Activated CD8-positive, alpha-beta memory T cell treated with anti-CD3 and anti-CD28 coated beads, Interleukin-2, amount 50 U/mL, for 1 hour (primary cell): ENCODE measurements around the gene CMTM8.

Source experiments
- DNase-seq: peaks from one replicate; pipeline ENCODE4 v3.0.0-alpha.2; 2020; ENCODE audit errors: extremely low read depth

Gene CMTM8

DNA sequence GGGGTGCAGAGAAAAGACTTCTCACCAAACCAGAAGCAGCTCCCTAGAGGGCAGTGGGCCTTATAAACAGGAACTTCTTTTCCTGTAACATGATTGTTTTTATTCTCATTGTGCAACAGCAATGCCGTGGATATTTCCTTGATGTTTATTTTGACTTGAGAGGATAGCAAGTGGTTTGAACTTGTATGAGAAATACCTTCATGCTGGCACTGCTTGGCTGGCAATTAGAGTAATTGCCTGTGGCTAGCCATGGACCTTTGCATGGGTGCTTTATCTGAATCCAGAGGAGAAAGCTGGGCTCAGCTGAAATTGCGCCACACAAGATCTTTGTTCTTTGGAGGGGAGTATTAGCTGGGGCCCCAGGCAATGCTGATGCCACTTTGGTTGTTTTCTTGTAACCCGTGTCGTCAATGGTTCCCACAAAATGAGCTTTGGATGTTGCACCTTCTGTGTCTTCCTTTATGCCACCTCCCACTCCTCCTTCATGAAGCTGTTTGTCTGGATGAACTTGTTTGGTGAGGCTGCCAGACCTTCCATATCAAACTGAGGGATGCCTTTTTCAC is 37.9 kb downstream of the CMTM8 start:
- no peak for DNase-seq

DNA sequence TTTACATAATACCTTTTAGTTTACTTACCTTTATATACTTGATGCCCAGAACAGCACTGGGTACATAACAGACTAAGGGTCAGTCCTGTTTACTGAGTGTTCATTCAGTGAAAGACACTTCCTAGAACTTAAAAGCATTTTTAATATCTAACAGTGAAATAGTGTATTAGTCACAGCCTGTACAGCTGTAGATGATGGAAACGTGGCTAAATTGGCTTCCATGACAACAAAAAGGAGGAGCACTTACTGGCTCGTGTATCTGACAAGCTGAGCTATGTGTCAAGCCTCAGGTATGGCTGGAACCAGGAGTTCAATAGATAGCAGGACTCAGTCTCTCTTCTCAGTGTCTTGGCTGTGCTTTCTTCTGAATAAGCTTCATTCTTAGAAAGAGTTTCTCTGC is 40.2 kb downstream of the CMTM8 start:
- no peak for DNase-seq

- no peak for DNase-seq
These were observed 41.9 kb downstream of the CMTM8 start for GRCh38 chr3:32280262-32280910.

GRCh38 chr3:32281570-32282106 is 43.2 kb downstream of the CMTM8 start:
- DNase-seq: no peak

- no peak for DNase-seq
These were observed 44.2 kb downstream of the CMTM8 start for GRCh38 chr3:32282578-32283154.

DNA sequence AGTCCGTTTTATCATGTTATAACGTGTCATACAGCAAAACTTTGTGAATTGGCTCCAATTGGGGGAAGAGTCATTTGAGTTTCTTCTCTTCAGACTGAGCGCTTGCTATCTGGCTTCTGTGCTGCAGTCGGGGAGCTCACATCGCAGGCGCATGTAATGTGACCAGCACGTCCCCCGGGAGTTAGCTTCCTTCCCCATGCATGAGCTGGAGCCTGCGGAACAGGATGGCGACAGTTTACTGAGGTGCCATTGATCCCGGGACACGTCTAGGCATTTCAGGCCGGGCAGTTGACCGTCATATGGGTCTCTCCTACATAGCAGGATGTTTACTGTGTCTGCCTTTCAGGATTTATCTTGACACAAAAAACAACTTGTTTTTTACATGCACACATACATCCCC is 44.8 kb downstream of the CMTM8 start:
- no peak for DNase-seq

GRCh38 chr3:32284443-32285212 is 46.1 kb downstream of the CMTM8 start:
- DNase-seq: no peak

DNA sequence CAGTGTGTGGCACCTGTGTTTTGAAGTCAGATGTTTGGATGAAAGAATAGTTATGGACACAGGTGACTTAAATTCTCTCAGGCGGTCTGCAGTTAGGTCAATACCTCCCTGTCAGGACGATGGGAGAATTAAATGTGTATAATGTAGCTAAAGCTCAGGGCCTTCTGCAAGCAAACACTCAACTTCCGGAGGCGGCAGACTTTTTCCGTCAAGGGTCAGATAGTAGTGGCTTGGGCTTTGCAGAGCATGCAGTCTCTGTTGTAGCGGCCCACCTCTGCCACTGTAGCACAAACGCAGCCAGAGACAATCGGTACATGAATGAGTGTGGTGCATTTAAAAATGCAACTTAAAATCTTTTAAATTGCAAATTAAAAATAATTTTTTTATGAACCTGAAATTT is 47.4 kb downstream of the CMTM8 start:
- DNase-seq: no peak

- no peak for DNase-seq
These were observed 50.3 kb downstream of the CMTM8 start for GRCh38 chr3:32288819-32289218.

GRCh38 chr3:32290619-32291018 is 52.1 kb downstream of the CMTM8 start:
- no peak for DNase-seq

DNA sequence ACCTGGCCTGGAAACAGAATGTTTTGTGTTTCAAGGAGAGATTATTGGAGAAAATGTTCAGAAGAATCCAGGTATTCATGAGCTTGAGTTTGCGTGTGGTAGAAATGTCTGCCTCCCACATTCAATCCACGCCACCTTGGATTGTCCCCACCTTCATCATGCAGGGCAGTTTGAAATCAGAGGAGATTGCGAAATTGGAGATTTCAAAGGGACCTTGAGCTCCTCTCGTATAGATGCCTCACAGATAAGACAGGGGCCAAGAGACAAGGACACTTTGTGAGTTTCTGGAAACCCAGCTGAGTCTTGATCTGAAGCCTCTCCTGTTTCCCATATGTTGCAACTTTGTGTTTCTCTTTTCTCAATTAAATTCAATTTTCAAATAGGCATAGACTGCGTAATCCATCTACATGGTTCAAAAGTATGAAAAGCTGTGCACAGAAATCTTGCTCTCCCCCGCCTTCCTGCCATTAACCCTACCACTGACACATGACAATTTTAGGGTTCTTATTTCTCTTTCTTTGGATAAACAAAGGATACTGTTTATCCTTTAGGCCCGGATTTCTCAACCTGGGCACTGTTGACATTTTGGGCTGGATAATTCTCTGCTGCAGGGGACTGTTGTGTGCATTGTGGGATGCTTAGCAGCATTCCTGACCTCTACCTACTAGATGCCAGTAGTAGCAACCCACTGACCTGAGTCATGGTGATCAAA is 53.8 kb downstream of the CMTM8 start:
- DNase-seq: no peak

DNA sequence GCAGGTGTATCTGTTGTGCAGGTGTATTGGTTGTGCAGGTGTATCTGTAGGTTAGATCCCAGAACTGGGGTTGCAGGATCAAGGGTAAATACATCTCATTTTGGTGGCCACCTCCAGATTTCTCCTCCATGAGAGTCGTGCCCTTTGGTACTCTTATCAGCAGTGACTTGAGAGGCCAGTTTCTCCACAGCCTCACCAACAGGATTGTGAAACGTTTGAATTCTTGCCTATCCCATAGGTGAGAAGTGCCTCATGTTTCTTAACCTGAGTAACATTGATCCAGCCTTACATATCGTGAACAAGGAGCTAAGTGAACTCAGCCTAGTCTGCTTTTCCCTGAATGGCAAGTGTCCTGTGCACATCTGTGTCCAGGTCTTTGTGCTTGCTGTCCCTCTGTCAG is 55.4 kb downstream of the CMTM8 start:
- DNase-seq: no peak

GRCh38 chr3:32296251-32297204 is 58.0 kb downstream of the CMTM8 start:
- DNase-seq: peak; percentile 23

DNA sequence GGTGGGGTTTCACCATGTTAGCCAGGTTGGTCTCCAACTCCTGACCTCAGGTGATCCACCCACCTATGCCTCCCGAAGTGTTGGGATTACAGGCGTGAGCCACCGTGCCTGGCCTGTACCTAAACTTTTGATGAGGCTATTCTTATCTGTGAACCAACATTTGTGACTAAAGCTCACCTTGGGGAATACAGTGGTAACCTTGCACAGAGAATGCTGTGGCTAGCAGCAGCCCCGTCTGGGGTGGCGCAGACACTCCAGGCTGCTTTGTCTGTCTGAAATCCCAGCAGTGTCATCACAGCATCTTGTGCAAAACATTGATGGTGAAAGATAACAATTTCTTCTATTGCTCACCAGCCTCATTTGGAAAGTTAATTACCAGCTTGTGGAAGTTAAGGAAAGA is 58.9 kb downstream of the CMTM8 start:
- peak; percentile 13 for DNase-seq

- no peak for DNase-seq
These were observed 62.9 kb downstream of the CMTM8 start for GRCh38 chr3:32301426-32301825.

DNA sequence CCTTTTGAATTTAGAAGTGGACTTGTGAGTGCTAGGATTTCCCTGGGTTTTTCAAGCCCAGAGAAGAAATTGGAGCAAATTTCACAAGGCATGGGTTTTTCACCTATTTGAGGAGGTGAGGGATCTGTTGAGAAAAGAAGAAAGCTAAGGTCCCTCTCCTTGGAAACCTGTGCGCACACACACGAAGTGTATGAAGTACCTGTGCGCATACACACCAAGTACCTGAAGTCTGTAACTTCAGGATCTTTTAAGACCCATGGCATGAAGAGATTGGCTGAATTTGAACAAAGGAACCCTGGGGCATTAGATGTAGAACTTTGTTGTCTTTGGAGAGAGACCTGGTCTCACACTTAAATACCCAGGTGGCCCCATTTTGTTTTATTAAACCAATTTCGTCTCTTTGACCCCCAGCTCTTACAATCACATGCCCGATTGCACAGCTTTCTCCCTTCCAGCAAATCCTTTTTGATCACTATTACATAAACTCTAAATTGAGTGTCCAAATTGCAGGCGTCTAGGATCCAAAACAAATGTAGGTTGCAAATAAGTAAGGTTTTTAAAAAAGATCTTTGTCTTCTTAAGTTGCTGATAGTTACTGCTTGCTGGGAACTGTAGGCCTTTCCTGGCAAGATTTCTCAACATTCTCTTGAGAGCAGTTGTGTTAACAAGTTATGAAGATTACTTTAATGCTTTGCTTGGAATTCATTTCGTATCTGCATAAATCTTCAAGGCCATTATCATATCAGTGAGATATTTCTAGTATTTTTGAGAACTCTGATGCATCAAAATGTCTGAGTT is 64.3 kb downstream of the CMTM8 start:
- no peak for DNase-seq

DNA sequence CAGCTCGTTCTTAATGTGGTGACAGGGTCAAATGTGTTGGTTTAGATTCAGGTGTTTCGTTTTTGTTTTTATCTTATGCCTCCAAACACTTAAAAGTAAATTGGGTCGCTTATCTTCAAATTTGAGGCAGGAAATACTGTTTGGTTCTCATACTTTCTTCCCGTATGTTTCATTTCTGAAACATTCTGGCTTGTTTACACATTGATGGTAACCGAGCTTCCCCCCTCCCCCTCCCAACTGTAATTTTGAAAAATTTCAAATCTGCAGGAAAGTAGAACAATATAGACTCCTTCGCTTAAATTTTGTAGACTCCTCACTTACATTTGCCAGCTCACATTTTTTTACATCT is 64.9 kb downstream of the CMTM8 start:
- no peak for DNase-seq

DNA sequence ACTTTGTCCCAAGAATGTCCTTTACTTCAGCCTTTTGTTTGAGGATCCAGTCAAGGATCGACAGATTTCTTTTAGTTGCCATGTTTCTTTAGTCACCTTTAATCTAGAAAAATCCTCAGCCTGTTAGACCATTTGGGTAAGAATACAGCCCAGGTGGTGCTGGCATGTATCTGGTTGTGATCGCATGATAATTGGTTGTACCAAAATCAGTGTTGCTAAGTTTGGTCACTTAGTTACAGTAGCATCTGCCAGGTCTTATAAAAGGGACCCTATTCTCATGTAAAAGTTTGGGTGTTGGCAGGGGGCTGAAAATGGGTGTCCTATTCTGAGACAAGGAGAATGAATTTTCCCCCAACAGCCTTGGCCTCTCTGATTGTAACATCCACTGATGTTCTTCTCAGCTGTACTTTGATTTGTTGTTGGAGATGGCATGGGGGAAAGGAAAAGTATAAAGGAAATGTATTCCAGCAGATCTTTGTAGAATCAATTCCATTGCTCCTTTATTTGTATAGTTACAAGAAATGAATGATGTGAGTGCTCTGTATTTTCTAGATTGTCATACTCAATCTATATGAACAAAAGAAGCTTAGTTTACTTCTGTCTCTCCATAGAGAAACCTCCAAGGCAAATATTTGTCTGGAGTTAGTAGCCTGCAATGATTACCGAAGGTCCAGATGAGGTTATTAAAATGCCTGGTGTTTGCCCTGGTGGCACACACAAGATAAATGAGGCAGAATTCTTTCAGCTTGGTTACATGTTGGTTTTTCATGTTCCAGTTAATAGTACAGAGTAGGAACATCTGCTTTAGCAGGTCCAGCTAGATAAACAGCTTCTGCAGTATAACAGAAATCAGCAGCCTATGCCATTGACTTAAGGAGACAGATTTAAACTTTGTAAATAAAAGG is 65.7 kb downstream of the CMTM8 start:
- no peak for DNase-seq

- no peak for DNase-seq
These were observed 66.9 kb downstream of the CMTM8 start for GRCh38 chr3:32305361-32305876.
